ENCODE measurements around the gene SLC1A2. TPM values are rescaled to one million over a fixed set of nuclear protein-coding genes. Genes with fewer than 3 reads are reported as not detected.

The SLC1A2 gene
- polyA plus RNA-seq, 4 donors, result 0.14 to 0.64 (median 0.42) TPM

DNA sequence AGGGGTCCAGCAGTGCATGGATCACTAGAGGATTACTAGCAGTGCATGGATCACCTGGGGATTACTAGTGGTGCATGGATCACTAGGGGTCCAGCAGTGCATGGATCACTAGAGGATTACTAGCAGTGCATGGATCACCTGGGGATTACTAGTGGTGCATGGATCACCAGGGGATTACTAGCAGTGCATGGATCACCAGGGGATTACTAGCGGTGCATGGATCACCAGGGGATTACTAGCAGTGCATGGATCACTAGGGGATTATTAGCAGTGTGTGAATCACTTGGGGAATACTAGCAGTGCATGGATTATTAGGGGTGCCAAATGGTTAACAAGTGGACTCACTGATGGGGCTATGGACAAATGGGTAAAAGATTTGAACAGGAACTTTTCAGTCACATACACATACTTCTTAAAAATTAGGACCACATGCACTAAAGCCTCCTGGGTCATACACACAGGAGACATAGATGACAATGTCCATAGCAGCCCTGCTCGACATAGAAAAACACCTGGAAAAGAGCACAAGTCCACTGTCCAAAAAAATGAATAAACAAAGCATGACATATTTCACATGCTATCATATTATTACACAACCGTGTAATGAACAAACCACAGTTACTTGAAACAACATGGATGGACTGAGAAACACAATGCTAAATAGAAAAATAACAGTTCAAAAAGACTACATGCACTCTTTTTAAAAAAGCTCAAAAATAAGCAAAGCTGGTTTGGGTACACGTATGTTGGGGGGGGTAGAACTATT, 170.6 kb downstream of the SLC1A2 start:
- no peak for DNase-seq (ENCODE audit: low read depth in 4 of 4, low spot score in 3 of 4)

DNA sequence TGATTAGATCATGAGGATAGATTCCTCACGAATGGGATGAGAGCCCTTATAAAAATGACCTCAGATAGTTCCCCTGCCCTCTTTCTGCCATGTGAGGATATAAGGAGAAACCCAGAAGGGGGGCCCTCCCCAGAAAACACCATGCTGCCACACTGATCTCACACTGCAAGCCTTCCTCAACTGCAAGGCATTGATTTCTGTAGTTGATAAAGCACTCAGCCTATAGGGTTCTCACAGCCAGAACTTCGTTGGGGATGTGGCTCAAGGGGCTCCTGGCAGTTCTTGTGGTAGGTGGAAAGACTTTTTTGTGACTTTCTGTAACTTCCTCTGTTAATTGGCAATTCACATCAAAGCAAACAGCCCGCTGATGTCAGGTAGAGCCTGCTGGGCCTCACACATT, 171.5 kb downstream of the SLC1A2 start:
- DNase-seq (ENCODE audit: low read depth in 4 of 4, low spot score in 3 of 4), result no peak

DNA sequence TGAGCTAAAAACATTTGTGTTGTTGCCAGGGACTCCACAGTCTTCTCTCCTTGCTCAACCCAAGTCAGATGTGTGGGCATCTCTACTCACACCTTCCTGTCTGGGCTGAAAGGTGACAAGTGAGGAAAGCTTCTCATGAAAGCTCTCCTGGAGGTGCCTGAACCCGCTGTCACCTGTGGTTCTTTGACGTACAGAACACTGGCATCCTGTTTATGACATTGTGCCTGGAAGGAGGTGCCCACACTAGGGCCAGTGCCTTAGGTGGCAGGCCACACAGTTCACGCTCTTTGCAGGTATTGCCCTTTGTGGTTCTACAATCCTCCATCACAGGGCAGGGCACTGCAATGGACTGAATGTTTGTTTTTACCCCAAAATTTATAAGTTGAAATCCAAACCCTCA, 171.9 kb downstream of the SLC1A2 start:
- DNase-seq (ENCODE audit: low read depth in 4 of 4, low spot score in 3 of 4), result no peak

- no peak for DNase-seq (ENCODE audit: low read depth in 4 of 4, low spot score in 3 of 4)
Measured at GRCh38 chr11:35246745-35247144, 172.6 kb downstream of the SLC1A2 start.

DNA sequence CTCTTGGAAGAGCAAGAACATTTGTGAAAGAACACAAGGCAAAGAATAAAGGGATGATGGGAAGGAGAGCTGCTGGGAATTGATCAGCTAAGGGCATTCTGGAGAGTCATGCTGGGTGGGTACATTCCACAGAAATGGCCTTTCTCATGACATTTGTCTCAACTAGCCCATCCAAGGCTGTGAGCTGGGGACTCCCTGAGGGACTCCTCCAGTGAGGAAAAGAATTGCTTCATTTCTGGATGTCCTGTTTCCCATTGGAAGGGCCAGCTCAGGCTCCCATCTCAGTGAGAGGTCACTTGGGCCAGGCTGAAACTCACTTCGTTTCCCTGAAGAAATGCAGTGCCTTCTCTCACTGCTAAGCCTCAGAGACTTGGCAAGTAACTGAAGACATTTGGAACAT, 173.6 kb downstream of the SLC1A2 start:
- DNase-seq (ENCODE audit: low read depth in 4 of 4, low spot score in 3 of 4), result no peak

DNA sequence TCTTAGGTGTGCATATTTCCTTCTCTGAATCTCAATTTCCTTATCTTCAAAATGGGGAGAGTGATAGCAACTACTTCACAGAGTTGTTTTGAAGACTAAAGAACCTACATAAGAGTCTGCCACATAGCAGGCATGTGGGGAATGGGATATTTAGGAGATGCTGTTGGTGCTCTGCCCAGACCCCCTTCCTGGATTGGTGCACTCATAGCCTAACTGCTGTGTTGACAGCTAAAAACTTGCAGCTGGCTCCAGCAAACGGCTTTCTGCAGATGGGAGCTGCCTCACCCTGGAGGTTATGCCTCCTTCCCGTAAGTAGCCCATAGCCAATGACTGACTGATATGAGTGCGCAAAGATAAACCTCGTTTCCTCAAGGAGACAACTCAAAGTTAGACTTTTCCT, 174.3 kb downstream of the SLC1A2 start:
- no peak for DNase-seq (ENCODE audit: low read depth in 4 of 4, low spot score in 3 of 4)

DNA sequence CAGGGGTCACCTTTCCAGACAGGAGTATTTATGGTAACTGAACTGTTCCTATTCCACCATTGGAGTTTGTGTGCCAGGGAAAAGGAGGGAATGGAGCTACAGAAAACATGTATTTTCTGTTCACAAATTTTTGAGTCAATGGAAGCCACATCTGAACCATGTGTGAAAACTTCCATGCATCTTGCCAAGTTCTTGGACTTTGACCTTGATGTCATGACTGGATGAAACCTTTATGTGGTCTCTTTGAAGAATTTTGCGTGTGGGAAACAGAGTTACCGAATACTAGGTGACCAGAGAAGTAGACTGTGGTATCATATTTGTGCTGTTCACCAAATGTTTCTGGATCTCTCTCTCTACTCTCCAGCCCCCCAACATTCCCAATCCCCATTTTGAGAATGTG, 175.6 kb downstream of the SLC1A2 start:
- DNase-seq (ENCODE audit: low read depth in 4 of 4, low spot score in 3 of 4), result no peak

GRCh38 chr11:35242412-35243242, 176.7 kb downstream of the SLC1A2 start:
- DNase-seq (ENCODE audit: low read depth in 4 of 4, low spot score in 3 of 4), result no peak

- DNase-seq (ENCODE audit: low read depth in 4 of 4, low spot score in 3 of 4), result no peak
Measured at GRCh38 chr11:35241531-35241930, 177.8 kb downstream of the SLC1A2 start.

DNA sequence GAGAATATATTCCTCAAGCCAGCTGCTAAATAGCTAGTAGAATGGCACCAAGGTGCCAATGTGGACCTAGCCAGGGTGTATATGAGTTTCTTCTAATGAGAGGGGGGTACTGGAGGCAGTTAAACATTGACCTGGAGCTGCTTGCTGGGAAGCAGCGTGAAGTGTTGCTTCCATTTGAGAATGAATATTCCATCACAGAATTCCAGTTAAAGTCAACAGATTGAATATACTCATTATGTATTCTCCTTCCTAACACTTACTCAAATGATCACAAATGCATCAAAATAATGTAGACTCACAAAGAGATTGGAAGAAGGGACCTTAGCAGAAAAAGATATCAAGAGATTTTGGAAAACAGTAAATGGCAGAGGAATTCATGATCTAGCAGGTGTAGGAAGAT, 178.3 kb downstream of the SLC1A2 start:
- no peak for DNase-seq (ENCODE audit: low read depth in 4 of 4, low spot score in 3 of 4)

- no peak for DNase-seq (ENCODE audit: low read depth in 4 of 4, low spot score in 3 of 4)
Measured at GRCh38 chr11:35239471-35240075, 179.8 kb downstream of the SLC1A2 start.

DNA sequence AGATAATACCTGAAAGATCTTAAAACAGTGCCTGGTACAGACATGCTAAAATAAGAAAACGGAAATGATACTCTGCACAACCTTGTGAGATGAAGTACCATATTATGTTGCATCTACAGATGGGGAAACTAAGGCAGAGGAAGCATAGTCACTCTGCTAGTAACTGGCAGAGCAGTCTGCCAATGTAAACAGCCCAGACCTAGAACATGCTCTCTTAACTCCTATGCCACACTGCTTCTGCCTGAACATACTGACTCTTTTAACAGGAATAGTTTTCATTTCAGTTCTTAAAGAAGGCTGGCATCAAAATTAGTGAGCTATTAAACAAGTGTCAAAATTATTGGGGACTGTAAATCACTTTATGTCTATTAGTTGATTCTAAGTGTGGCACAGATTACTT, 180.5 kb downstream of the SLC1A2 start:
- no peak for DNase-seq (ENCODE audit: low read depth in 4 of 4, low spot score in 3 of 4)

DNA sequence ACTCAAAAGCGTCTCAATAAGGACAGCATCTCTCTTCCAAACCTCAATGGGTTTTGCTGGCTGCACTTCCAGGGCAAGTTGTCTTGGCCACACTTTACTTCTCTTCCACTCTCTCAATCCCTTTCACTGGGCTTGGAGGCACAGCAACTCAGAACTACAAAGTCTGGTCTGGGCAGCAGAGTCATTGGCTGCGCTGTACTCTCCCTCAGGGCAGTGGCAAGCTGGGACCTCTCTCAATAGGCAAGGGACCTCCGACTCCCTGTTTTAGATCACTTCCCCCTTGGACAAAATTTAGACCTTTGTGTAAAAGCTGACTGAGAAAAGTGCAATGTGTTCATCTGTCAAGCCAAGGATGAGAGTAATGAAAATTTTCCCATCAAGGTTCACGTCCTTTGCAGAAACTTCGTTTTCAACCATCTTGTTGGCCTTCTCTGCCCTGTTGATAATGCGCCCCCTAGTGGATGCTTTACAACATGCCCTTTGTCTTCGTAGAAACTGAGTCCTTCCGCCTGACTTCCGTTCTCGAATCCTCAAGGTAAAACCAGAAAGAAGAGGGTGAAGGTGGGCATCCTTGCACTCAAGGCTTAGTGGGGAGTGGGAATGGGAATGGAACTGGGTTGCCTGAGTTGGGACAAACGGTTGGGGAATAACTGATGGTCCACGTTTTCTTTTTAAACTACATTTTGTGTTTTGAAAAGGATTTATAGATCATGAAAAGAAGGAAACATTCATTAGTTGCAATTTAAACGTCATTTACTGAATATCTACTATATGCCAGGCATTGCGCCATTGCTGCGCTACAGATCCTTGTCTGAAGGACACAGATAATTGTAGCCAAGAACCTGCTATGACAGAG, 181.3 kb downstream of the SLC1A2 start:
- DNase-seq (ENCODE audit: low read depth in 4 of 4, low spot score in 3 of 4), result peak in 3 of 4 donors; percentile 24 to 28 (median 28)

- no peak for DNase-seq (ENCODE audit: low read depth in 4 of 4, low spot score in 3 of 4)
Measured at GRCh38 chr11:35237351-35237750, 182.0 kb downstream of the SLC1A2 start.

- DNase-seq (ENCODE audit: low read depth in 4 of 4, low spot score in 3 of 4), result no peak
Measured at GRCh38 chr11:35236667-35237003, 182.7 kb downstream of the SLC1A2 start.

- no peak for DNase-seq (ENCODE audit: low read depth in 4 of 4, low spot score in 3 of 4)
Measured at GRCh38 chr11:35235936-35236666, 183.3 kb downstream of the SLC1A2 start.

DNA sequence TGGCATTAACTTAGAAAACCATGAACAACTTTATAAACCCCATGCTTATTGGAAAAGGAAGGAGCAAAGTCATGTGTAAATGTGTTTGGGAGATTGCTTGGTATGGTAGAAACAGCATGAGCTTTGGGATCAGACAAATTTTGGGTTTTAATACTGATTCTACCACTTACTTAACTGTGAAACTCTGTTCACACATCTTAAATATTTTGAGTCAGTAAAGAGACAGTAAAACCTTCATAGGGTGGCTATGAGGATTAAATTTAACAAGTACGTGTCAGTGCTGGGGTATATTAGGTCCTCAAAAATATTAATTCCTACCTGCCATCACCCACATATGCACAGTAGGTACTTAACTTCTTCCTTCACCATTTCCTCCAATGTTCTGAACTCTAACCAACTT, 183.9 kb downstream of the SLC1A2 start:
- DNase-seq (ENCODE audit: low read depth in 4 of 4, low spot score in 3 of 4), result no peak

- no peak for DNase-seq (ENCODE audit: low read depth in 4 of 4, low spot score in 3 of 4)
Measured at GRCh38 chr11:35235157-35235468, 184.2 kb downstream of the SLC1A2 start.

DNA sequence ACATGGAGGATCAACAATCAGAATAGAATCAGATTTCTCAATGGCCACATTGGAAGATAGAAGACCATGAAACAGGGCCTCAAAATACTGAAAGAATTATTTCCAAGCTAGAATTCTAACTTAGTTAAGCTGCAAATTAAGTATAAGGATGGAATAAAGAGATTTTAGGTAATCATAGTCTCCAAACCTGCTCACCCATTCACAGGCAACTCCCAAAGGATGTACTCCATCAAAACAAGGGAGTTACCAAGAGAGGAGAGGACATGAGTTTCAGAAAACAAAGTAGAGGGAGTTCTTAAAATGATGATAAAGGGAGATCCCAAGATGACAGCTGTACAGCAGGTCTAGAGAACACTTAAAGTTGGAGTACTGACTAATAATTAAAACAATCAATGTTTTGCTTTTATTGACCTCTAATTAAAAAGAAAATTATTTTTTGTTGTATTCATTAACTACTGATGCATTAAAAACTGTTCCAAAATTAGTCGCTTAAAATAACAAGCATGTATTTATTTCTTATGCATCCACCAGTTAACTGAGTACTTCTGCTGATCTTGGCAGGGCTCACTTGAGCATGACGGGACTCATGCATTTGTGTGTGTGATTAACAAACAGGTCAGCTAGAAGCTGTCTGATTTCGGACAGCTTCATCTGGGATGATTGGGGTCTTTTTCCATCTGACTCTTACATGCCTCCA, 184.8 kb downstream of the SLC1A2 start:
- no peak for DNase-seq (ENCODE audit: low read depth in 4 of 4, low spot score in 3 of 4)

GRCh38 chr11:35233518-35233917, 185.8 kb downstream of the SLC1A2 start:
- no peak for DNase-seq (ENCODE audit: low read depth in 4 of 4, low spot score in 3 of 4)
